Transverse colon (tissue), 4 donors: ENCODE results near the gene DIRAS1. TPM values are rescaled to one million over a fixed set of nuclear protein-coding genes. Genes with fewer than 3 reads are reported as not detected.
A peak's percentile ranks its signal among the peaks of the same experiment; 100 is the strongest.
"Not testable (repeated sequence)": the region's sequence is repeated elsewhere in the genome, so short reads cannot be mapped to it uniquely, and the experiment has no call there.

Source experiments
- DNase-seq: peaks from one replicate; pipeline ENCODE4 v3.0.0-alpha.2; 2019
- H3K27ac ChIP-seq, 4 donors: fragments of 200-600 bp; sonication (generic); 2 replicates each; pipeline ENCODE4 v1.5.1; 2016 to 2018; ENCODE audit warnings: inconsistent platforms in 4 of 4
- H3K27me3 ChIP-seq: fragments of 200-600 bp; sonication (generic); 2 replicates; pipeline ENCODE4 v1.5.1; 2017; ENCODE audit warnings: inconsistent platforms
- H3K36me3 ChIP-seq, 4 donors: fragments of 200-600 bp; sonication (generic); 2 replicates each; pipeline ENCODE4 v1.5.1; 2017 to 2019; ENCODE audit warnings: inconsistent platforms in 4 of 4
- H3K4me1 ChIP-seq, 4 donors: fragments of 200-600 bp; sonication (generic); 2 replicates each; pipeline ENCODE4 v1.5.1; 2017 to 2020; ENCODE audit warnings: inconsistent platforms in 4 of 4
- H3K4me3 ChIP-seq, 4 donors: fragments of 200-600 bp; sonication (generic); 1 replicate in 1 of 4; 2 replicates in 3 of 4; pipeline versions ENCODE4 v1.5.1 to v1.6.1; 2017 to 2019; ENCODE audit warnings: inconsistent platforms in 4 of 4
- H3K9me3 ChIP-seq, 2 donors: fragments of 200-600 bp; sonication (generic); 2 replicates each; pipeline ENCODE4 v1.5.1; 2017 to 2019; ENCODE audit warnings: inconsistent platforms in 2 of 2
- EP300 ChIP-seq: sonication (generic); formaldehyde crosslinking; IDR thresholded peaks from one replicate; pipeline ENCODE4 v1.6.1; 2017; ENCODE audit warnings: antibody characterized with exemption, low read depth
- POLR2A ChIP-seq: fragments of 450-650 bp; IDR thresholded peaks from one replicate; pipeline ENCODE4 v1.6.1; 2016; ENCODE audit warnings: antibody characterized with exemption, mild to moderate bottlenecking, moderate library complexity
- POLR2AphosphoS5 ChIP-seq, 3 donors: sonication (generic); formaldehyde crosslinking; IDR thresholded peaks; one replicate each; pipeline ENCODE4 v1.6.1; 2016; ENCODE audit warnings: antibody characterized with exemption in 3 of 3
- WGBS, 2 donors: methylation state at CpG; one replicate each; pipeline ENCODE4 v1.1.5; 2018; ENCODE audit warnings: low coverage in 1 of 2; 5-methylcytosine and 5-hydroxymethylcytosine counted together
- in situ Hi-C, 4 donors: fragments of 200-750 bp; cut with MboI; loops; one replicate each; pipeline versions ENCODE4 v1.15.0 to v1.15.1; 2017; ENCODE audit warnings: low sequenced_read_pairs in 3 of 4, low pct_ligation_motif_present in 1 of 4, low pct_unique_long_range_greater_than_20kb in 1 of 4
- intact Hi-C: fragments of 100-400 bp; cut with DNase I; formaldehyde crosslinking; loops from one replicate; pipeline ENCODE4 v1.15.1; 2023; ENCODE audit warnings: low total_unique reads
- total RNA-seq, 4 donors: library from RNA; depleted of rRNA; stranded (reverse); fragments of >200 nt; gene quantifications; one replicate each; pipeline ENCODE4 v1.1.0, GENCODE V29; 2016
- TF ChIP-seq, protein P1 (sequence below), 5 experiments: fragments of 200-600 bp in 3 of 5; fragments of 450-650 bp in 2 of 5; sonication (generic) in 3 of 5; IDR thresholded peaks; 1 replicate in 2 of 5; 2 replicates in 3 of 5; pipeline ENCODE4 v1.5.1; 2016 to 2017; ENCODE audit warnings: antibody characterized with exemption in 5 of 5, inconsistent platforms in 3 of 5, mild to moderate bottlenecking in 2 of 5, moderate library complexity in 1 of 5

Gene DIRAS1
- total RNA-seq, 4 donors from 2014 or later = 0.41 to 1.4 (median 0.64) TPM; not detected in 1

DNA sequence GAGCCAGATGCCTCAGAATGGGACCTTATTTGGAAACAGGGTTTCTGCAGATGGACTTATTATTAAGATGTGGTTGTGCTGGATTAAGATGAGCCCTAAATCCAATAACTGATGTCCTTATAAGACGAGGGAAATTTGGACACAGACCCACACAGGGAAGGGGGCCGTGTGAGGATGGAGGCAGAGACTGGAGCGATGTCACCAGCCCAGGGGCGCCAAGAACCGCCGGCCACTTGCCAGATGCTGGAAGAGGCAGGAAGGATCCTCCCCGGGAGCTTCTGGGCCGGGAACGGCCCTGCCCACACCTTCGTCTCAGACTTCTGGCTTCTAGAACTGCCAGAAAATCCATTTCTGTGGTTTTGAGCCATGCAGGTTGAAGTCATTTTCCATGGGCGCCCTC lies 45.3 kb downstream of the DIRAS1 start:
- TF ChIP-seq EP300 = no peak
- TF ChIP-seq, protein P1, sequence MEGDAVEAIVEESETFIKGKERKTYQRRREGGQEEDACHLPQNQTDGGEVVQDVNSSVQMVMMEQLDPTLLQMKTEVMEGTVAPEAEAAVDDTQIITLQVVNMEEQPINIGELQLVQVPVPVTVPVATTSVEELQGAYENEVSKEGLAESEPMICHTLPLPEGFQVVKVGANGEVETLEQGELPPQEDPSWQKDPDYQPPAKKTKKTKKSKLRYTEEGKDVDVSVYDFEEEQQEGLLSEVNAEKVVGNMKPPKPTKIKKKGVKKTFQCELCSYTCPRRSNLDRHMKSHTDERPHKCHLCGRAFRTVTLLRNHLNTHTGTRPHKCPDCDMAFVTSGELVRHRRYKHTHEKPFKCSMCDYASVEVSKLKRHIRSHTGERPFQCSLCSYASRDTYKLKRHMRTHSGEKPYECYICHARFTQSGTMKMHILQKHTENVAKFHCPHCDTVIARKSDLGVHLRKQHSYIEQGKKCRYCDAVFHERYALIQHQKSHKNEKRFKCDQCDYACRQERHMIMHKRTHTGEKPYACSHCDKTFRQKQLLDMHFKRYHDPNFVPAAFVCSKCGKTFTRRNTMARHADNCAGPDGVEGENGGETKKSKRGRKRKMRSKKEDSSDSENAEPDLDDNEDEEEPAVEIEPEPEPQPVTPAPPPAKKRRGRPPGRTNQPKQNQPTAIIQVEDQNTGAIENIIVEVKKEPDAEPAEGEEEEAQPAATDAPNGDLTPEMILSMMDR (IDR thresholded peaks at IDR 0.05) = no peak
- TF ChIP-seq POLR2A = no peak
- no peak for TF ChIP-seq POLR2AphosphoS5 (IDR thresholded peaks at IDR 0.05)
- H3K27ac ChIP-seq = peak overlapping the region in 2 of 4 donors; percentile 26 to 39
- WGBS, 2 donors = 70% methylated on average over 11 of the region's 11 CpGs; no CpG with 5 or more reads in 1 of the 2 donors
- DNase-seq = no peak
- H3K27me3 ChIP-seq = no peaks in the 10 kb centered on the region
- no peaks in the 10 kb centered on the region for H3K9me3 ChIP-seq
- H3K36me3 ChIP-seq = no peaks in the 10 kb centered on the region
- intact Hi-C loops = no loop called here
- no peaks in the 10 kb centered on the region for H3K4me1 ChIP-seq
- in situ Hi-C loops = no loop called here
- H3K4me3 ChIP-seq = no peak overlapping the region

DNA sequence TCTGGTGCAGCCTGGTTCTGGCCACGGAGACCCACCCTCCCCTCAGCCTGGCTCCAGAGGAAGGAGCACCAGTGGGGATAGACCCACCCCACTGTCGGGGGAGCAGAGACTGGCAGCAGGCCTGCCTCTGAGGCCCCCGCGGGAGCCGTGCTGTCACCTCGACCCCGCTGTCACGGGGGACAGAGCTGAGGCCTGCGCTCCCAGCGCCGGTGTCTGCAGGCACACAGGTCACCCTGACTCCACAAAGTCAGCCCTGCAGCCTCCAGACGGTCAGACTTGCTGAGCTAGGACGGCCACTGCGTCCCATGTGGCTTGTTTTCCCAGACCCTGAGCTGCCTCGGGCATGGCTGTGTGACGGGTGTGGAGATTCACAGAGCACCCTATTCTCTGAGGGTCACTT lies 51.0 kb downstream of the DIRAS1 start:
- intact Hi-C loops = no loop called here
- no peak overlapping the region for H3K4me3 ChIP-seq
- H3K27ac ChIP-seq = no peak overlapping the region
- DNase-seq = no peak
- no peaks in the 10 kb centered on the region for H3K36me3 ChIP-seq
- in situ Hi-C loops = loop anchor here in 1 of 4 donors (25.0 kb wide), 1 partner anchor 217 kb away; no protein-coding TSS in a partner anchor
- TF ChIP-seq POLR2A (no peak), EP300 (no peak), POLR2AphosphoS5 (IDR thresholded peaks at IDR 0.05) (no peak)
- TF ChIP-seq, protein P1 (IDR thresholded peaks at IDR 0.05) = no peak
- WGBS, 2 donors = 88% methylated on average over 13 of the region's 16 CpGs; no CpG with 5 or more reads in 1 of the 2 donors
- H3K4me1 ChIP-seq = no peaks in the 10 kb centered on the region
- no peaks in the 10 kb centered on the region for H3K27me3 ChIP-seq
- no peaks in the 10 kb centered on the region for H3K9me3 ChIP-seq

DNA sequence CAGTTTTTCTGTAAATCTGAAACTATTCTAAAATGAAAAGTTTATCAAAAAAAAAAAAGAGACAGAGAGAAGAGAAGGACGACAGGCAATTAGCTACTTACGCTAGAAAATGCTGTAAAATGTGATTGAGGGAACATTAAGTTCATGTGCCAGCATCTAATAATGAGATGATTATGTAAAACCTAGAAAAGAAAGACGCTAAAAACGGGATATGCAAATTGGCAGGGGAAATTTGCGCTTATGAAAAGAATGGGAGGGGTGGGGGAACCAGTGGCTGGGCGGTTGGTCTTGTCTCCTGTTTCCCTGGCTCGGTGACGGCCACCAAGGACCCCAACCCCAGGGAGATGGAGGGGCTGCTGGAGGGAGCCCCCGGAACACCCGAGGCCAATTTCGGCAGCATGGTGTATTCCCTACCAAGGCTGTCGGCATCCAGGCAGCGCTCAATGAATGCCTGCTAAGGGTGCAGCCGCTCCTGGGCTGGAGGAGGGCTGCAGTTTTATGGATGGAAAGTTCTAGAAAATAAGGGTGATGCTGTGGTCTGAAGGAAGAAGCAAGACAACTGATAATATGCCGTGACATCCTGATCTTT lies 52.9 kb downstream of the DIRAS1 start:
- intact Hi-C loops (no loop called here), in situ Hi-C loops (loop anchor here in 1 of 4 donors (25.0 kb wide), 1 partner anchor 219 kb away; no protein-coding TSS in a partner anchor)
- Histone ChIP-seq H3K27me3 (no peaks in the 10 kb centered on the region), H3K4me1 (no peaks in the 10 kb centered on the region), H3K4me3 (no peak overlapping the region), H3K9me3 (no peaks in the 10 kb centered on the region), H3K27ac (peak overlapping the region in 1 of 4 donors; percentile 38), H3K36me3 (no peaks in the 10 kb centered on the region)
- DNase-seq = peak; percentile 24
- 66 to 96% methylated on average over 4 to 15 of the region's 15 CpGs for WGBS, 2 donors
- TF ChIP-seq, protein P1 (IDR thresholded peaks at IDR 0.05) = no peak
- peak in 1 of 3 donors; percentile 26 for TF ChIP-seq POLR2AphosphoS5 (IDR thresholded peaks at IDR 0.05)

DNA sequence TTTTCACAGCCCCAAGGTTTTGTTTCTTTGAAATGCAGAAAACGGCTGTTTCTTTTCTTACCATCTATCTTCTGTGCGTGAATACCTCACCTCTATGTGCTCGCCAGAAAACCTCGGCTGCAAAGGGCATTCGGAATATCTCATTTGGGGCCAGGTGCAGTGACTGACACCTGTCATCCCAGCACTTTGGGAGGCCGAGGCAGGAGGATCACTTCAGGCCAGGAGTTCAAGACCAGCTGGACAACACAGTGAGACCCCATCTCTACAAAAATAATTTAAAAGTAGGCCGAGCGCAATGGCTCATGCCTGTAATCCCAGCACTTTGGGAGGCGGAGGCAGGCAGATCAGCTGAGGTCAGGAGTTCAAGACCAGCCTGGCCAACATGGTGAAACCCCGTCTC lies 53.8 kb downstream of the DIRAS1 start:
- in situ Hi-C loops = loop anchor here in 1 of 4 donors (25.0 kb wide), 1 partner anchor 220 kb away; no protein-coding TSS in a partner anchor
- H3K4me3 ChIP-seq, H3K36me3 ChIP-seq, H3K4me1 ChIP-seq, H3K27me3 ChIP-seq, H3K9me3 ChIP-seq, H3K27ac ChIP-seq, DNase-seq, intact Hi-C loops: not testable (repeated sequence)
- WGBS, 2 donors = 94 to 96% methylated on average over 10 of the region's 10 CpGs
